Panc1 (cell line): ENCODE results near the gene ZNF500. TPM values are rescaled to one million over a fixed set of nuclear protein-coding genes. Genes with fewer than 3 reads are reported as not detected.

ENCODE experiments used
- ATAC-seq: fragments of 200-7000 bp; cut with Tn5 transposase; 2 replicates; pipeline ENCODE4 v1.9.1; 2020; ENCODE audit warnings: mild to moderate bottlenecking, moderate library complexity
- BruUV-seq: library from RNA; stranded (reverse); fragments of 400-500 nt; replicated peaks from 2 replicates; lab custom pipeline; 2021; lab: Mats Ljungman, UMichigan
- CTCF ChIA-PET: fragments of 300-600 bp; sonication (Branson Sonifier 250); formaldehyde crosslinking; loops from one replicate; lab custom pipeline; 2022; ENCODE audit warnings: antibody characterized with exemption; lab: Charles Lee
- POLR2A ChIA-PET: fragments of 300-600 bp; sonication (Branson Sonifier 250); formaldehyde crosslinking; loops from one replicate; lab custom pipeline; 2022; ENCODE audit warnings: antibody characterized with exemption; lab: Charles Lee
- DNase-seq: peaks from one replicate; pipeline ENCODE4 v3.0.0-alpha.2; 2010; ENCODE audit warnings: low read depth, low spot score
- H3K27ac ChIP-seq: 2 replicates; pipeline ENCODE4 v1.5.1; 2011; ENCODE audit warnings: mild to moderate bottlenecking, low read length, inconsistent platforms
- H3K27me3 ChIP-seq: fragments of 200-500 bp; sonication (Bioruptor generic); 2 replicates; pipeline ENCODE4 v1.6.0; 2014; ENCODE audit warnings: low read length, inconsistent platforms; ENCODE audit not compliant: control insufficient read depth, insufficient read depth
- H3K36me3 ChIP-seq: fragments of 200-500 bp; sonication (Bioruptor generic); 2 replicates; pipeline ENCODE4 v1.5.1; 2014; ENCODE audit warnings: inconsistent platforms, mild to moderate bottlenecking, low read length, moderate library complexity; ENCODE audit not compliant: control insufficient read depth, insufficient read depth
- H3K4me1 ChIP-seq: 2 replicates; pipeline ENCODE4 v1.5.1; 2011; ENCODE audit warnings: inconsistent platforms, mild to moderate bottlenecking, low read length, moderate library complexity; ENCODE audit not compliant: control insufficient read depth, insufficient read depth
- H3K4me3 ChIP-seq, 2 experiments: 2 replicates each; pipeline ENCODE4 v1.5.1; 2011 to 2012; ENCODE audit warnings: low read depth in 2 of 2, low read length in 2 of 2, mild to moderate bottlenecking in 2 of 2, inconsistent platforms in 1 of 2, moderate library complexity in 1 of 2
- H3K9me3 ChIP-seq: fragments of 200-500 bp; sonication (Bioruptor generic); 2 replicates; pipeline ENCODE4 v1.5.1; 2014; ENCODE audit warnings: low read depth, mild to moderate bottlenecking, inconsistent platforms, low read length, moderate library complexity; ENCODE audit not compliant: control insufficient read depth, insufficient read depth
- CTCF ChIP-seq: fragments of 450-650 bp; IDR thresholded peaks from 2 replicates; pipeline ENCODE4 v1.5.1; 2017; ENCODE audit warnings: mild to moderate bottlenecking
- POLR2AphosphoS5 ChIP-seq: IDR thresholded peaks from 2 replicates; pipeline ENCODE4 v1.6.1; 2012; ENCODE audit warnings: mild to moderate bottlenecking, low read depth, low read length, moderate library complexity
- REST ChIP-seq, 2 experiments: IDR thresholded peaks; 2 replicates each; pipeline ENCODE4 v1.6.1; 2011 to 2012; ENCODE audit warnings: low read depth in 2 of 2, control low read depth in 1 of 2, low read length in 1 of 2, mild to moderate bottlenecking in 1 of 2, moderate library complexity in 1 of 2; ENCODE audit not compliant: insufficient read depth in 1 of 2
- SIN3A ChIP-seq: IDR thresholded peaks from 2 replicates; pipeline ENCODE4 v1.6.1; 2012; ENCODE audit warnings: low read depth, mild to moderate bottlenecking, low read length, moderate library complexity, borderline replicate concordance; ENCODE audit not compliant: insufficient read depth
- TCF7L2 ChIP-seq: IDR thresholded peaks from 2 replicates; pipeline ENCODE4 v1.6.1; 2011; ENCODE audit warnings: mild to moderate bottlenecking, low read depth, low read length, inconsistent platforms
- in situ Hi-C: cut with HindIII; loops from 2 replicates; pipeline ENCODE4 v1.10.0; 2016; ENCODE audit warnings: low sequenced_read_pairs, low pct_unique_long_range_greater_than_20kb
- intact Hi-C: fragments of 100-400 bp; cut with micrococcal nuclease; formaldehyde crosslinking; loops from one replicate; pipeline ENCODE4 v1.10.0; 2022; ENCODE audit not compliant: unreplicated experiment
- total RNA-seq: library from RNA; stranded (reverse); gene quantifications from one replicate; pipeline ENCODE4 v1.2.1, GENCODE V29; 2021; ENCODE audit not compliant: unreplicated experiment

Gene ZNF500
- total RNA-seq, 1 experiment from 2014 or later, result 25.8 TPM

GRCh38 chr16:4796982-4797804, 30.2 kb upstream of the ZNF500 start:
- no peak for ATAC-seq
- POLR2A ChIA-PET, result no interaction called here
- Histone ChIP-seq H3K4me1 (peaks cover 12% of the 10 kb centered on the region), H3K27me3 (no peaks in the 10 kb centered on the region), H3K4me3 (no peak overlapping the region), H3K27ac (no peak overlapping the region), H3K9me3 (no peaks in the 10 kb centered on the region), H3K36me3 (no peaks in the 10 kb centered on the region)
- BruUV-seq, result no TSS peak
- CTCF ChIA-PET, result interaction anchor here (0.6 kb wide), 1 partner anchor 47 kb away, joined by 10 read pairs; no protein-coding TSS in a partner anchor
- DNase-seq, result no peak
- TF ChIP-seq SIN3A (no peak), POLR2AphosphoS5 (no peak), REST (IDR thresholded peaks at IDR 0.05; ENCODE audit: insufficient read depth in 1 of 2, low read depth in 2 of 2, low read length in 1 of 2) (no peak), CTCF (no peak)
- in situ Hi-C loops (no loop called here), intact Hi-C loops (no loop called here)

GRCh38 chr16:4795828-4796572, 29.0 kb upstream of the ZNF500 start:
- no peak; the same call in 1 of the 2 replicates for ATAC-seq
- no peak for TF ChIP-seq REST (IDR thresholded peaks at IDR 0.05; ENCODE audit: insufficient read depth in 1 of 2, low read depth in 2 of 2, low read length in 1 of 2)
- TF ChIP-seq POLR2AphosphoS5, result no peak
- TF ChIP-seq SIN3A, result no peak
- no peak for TF ChIP-seq CTCF
- TF ChIP-seq TCF7L2, result no peak
- BruUV-seq, result no TSS peak
- Histone ChIP-seq H3K27ac (no peak overlapping the region), H3K9me3 (no peaks in the 10 kb centered on the region), H3K4me3 (no peak overlapping the region), H3K27me3 (no peaks in the 10 kb centered on the region), H3K36me3 (no peaks in the 10 kb centered on the region), H3K4me1 (peaks cover 6% of the 10 kb centered on the region)
- intact Hi-C loops (no loop called here), in situ Hi-C loops (no loop called here)
- no peak for DNase-seq
- ChIA-PET CTCF (interaction anchor here (0.5 kb wide), 1 partner anchor 34 kb away, joined by 7 read pairs; no protein-coding TSS in a partner anchor), POLR2A (no interaction called here)
